GM12874 (cell line): Measurements from ENCODE around the gene MDM4.

ENCODE experiments used
- TF ChIP-seq, protein P1 (sequence below): IDR thresholded peaks from 2 replicates; pipeline ENCODE4 v1.5.1; 2011; ENCODE audit warnings: low read depth, mild to moderate bottlenecking, control low read depth, low read length, moderate library complexity; ENCODE audit not compliant: insufficient read depth

MDM4 gene

DNA sequence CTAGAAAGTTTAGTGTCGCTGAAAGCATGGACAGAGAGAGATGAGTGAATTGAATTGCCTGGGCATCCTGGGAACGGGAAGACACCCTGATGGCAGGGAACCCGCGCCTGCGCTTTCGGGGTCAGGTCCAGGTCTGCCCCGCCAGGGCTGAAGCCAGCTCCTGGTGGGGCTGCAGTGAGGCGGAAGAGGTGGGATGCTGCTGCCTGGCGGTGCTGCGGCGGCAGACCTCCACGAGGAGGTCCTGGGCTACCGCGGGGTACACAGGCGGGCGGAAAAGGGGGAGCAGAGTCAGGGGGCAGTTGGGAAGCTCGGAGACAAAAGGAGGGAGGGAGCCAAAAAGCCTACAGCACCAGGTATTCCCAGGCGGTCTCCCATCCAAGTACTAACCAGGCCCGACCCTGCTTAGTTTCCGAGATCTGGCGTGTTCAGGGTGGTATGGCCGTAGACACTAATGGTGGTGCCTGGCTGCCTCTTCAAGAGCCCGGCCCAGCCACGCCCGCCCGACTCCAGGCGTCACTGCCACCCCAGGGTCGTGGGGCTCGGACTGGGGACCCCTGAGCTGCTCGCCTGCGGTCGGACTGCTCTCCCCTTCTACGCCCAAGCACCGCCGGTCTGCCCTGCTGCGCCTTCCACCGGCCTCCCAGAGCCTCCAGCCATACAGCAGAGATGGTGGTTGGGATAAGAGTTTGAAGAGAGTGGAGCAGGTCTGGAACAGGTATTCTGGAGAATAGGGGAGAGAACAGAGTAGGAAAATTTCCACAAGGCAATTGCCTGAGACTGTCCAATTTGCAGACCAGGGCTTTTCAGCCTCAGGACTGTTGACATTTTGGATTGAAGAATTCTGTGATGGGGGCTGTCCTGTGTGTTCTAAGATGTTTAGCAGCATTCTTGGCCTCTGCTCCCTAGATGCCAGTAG is 46.1 kb downstream of the MDM4 start:
- TF ChIP-seq, protein P1, sequence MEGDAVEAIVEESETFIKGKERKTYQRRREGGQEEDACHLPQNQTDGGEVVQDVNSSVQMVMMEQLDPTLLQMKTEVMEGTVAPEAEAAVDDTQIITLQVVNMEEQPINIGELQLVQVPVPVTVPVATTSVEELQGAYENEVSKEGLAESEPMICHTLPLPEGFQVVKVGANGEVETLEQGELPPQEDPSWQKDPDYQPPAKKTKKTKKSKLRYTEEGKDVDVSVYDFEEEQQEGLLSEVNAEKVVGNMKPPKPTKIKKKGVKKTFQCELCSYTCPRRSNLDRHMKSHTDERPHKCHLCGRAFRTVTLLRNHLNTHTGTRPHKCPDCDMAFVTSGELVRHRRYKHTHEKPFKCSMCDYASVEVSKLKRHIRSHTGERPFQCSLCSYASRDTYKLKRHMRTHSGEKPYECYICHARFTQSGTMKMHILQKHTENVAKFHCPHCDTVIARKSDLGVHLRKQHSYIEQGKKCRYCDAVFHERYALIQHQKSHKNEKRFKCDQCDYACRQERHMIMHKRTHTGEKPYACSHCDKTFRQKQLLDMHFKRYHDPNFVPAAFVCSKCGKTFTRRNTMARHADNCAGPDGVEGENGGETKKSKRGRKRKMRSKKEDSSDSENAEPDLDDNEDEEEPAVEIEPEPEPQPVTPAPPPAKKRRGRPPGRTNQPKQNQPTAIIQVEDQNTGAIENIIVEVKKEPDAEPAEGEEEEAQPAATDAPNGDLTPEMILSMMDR = no peak

DNA sequence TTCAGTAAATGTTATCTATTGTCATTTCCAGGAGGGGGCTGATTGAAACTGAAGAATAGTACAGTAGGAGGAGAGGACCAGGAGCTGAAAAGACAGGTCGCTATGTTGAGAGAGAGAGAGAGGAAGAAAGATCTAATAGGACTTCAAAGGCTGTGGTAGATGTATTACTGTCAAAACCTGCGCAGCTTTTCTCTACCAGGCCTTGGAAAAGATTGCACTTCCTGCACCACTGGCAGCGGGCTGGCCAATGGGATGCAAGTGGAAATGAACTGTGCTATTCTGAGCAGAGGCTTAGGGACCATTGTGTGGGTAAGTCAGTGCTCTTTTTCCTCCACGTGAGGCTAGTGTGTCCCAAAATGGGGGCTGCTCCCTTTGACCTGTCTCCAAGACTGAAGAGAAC is 47.1 kb downstream of the MDM4 start:
- TF ChIP-seq, protein P1 = no peak

DNA sequence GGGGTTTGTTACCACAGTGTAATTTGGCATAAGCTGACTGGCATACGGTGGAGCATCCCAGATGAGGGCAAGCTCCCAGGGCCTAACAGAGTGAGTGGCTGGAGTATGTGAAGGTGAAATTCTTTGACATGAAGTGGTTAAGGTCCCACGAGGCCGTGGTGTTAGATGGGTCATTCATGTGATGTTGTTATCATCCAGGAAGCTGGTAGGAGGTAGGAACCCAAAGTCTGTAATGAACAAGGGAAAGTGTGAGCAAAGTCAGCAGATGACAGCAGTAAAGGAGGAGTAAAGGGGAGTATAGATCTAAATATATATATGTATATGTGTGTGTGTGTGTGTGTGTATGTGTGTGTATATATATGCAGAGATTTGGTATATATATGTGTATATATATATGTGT is 47.6 kb downstream of the MDM4 start:
- TF ChIP-seq, protein P1 = no peak

DNA sequence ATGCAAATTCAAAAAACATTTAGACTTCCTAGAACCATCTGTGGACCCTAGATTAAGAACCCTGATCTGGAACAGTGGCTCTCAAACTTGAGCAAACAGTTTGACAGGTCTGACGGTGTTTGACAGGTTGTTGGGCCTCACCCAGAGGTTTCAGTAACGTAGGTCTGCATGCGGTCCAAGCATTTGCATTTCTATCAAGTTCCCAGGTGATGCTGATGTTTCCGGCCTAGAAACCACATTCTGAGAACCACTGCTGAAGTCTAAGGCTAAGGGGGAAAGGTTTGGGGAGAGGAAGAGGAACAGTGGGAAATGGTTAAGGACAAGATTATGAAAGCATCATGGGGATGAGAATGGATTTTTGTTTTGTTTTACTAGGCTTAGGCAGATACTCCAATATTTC is 48.6 kb downstream of the MDM4 start:
- TF ChIP-seq, protein P1 = no peak

DNA sequence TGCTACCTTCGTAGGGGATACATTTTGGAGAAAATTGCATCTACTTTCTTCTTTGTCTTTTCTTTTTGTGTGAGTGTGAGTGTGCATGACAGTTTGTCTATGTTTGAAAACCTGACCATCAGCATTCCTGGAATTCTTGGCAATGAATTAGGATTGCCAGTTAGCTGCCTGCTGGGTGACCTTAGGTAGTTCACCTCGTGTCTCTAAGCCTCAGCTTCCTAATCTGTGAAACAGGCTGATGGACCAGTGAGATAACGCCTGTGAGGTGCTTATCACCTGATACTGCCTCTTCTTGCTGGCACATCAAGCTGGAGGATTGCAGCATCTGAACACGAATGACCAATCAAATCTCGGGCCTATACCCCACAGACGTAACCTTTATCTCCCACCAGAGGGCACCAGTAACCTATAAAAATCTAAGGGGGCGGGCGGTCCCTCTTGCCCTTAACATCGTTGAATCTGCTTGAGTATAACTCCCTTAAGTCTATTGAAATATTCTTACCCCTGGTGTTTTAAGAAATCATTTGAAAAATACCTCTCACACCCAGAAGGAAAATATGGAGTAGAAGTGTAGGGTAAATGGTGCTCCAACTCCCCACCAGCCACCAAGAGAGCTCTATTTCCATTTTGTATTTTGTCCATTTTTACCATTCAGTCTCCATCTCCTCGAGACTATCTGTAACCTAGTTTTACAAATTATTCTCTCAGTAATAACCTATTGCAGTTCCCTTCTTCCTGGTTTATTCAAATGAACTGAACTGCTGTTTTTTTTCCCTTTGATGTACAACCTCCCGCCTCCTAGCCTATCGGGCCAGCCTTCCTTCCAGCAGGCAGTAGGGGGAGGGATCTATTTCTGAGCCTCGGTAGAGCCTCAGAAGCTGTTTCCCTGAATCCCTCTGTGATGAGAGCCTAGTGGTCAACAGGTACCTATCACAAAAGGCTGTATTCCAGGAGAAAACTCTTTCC is 49.7 kb downstream of the MDM4 start:
- TF ChIP-seq, protein P1 = peak; percentile 57

DNA sequence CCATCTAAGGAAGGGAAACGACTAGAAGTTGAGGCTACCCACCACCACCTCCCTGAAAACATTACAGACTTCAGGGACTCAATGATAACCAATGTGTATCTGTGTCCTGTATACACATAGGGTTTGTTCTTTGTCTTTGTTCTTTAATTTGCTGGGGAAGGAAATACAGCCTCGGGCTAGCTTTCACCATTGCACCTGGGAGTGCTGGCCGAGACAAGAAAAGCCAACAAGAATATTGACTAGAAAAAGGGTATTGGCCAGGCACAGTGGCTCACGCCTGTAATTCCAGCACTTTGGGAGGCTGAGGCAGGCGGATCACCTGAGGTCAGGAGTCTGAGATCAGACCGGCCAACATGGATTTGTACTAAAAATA is 50.4 kb downstream of the MDM4 start:
- TF ChIP-seq, protein P1 = no peak

DNA sequence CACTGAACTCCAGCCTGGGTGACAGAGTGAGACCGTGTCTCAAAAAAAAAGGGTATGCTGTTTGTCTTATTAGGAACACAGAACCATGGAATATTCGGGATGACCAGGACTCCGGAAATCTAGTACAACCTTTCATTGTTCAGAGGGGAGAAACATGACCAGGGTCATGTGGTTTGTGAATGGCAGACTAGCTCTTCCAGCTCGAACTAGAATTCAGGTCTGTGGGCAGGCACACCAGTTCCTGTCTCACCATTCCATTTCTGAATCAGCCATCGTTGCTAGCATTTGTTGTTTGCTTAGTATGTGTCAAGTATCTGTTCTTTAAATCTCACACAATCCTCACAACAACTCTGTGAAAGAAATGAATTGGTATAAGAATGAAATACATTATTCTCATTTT is 50.9 kb downstream of the MDM4 start:
- TF ChIP-seq, protein P1 = no peak
